ENCODE measurements around the gene EPB41L3. TPM values are rescaled to one million over a fixed set of nuclear protein-coding genes. Genes with fewer than 3 reads are reported as not detected.
A peak's percentile ranks its signal among the peaks of the same experiment; 100 is the strongest.

The EPB41L3 gene
- total RNA-seq, 4 donors from 2014 or later: 9.6 to 37.0 (median 13.5) TPM

- H3K9me3 ChIP-seq: no peaks in the 10 kb centered on the region
- DNase-seq (ENCODE audit: low spot score in 2 of 2): no peak
- no peak overlapping the region for H3K4me3 ChIP-seq
- no peak overlapping the region for H3K27ac ChIP-seq
- H3K36me3 ChIP-seq: no peaks in the 10 kb centered on the region
- TF ChIP-seq POLR2AphosphoS5 (IDR thresholded peaks at IDR 0.05): no peak
- TF ChIP-seq CTCF (IDR thresholded peaks at IDR 0.05): no peak
- TF ChIP-seq EP300 (IDR thresholded peaks at IDR 0.05): no peak
- no peaks in the 10 kb centered on the region for H3K27me3 ChIP-seq
- WGBS: 71% methylated on average over 1 of the region's 1 CpG
- H3K4me1 ChIP-seq: peaks cover 25% of the 10 kb centered on the region
Measured at GRCh38 chr18:5520464-5520863, 23.3 kb downstream of the EPB41L3 start.

GRCh38 chr18:5519448-5520298 is 24.1 kb downstream of the EPB41L3 start:
- WGBS: 51% methylated on average over 10 of the region's 10 CpGs
- no peaks in the 10 kb centered on the region for H3K27me3 ChIP-seq
- peaks cover 25% of the 10 kb centered on the region for H3K4me1 ChIP-seq
- peak overlapping the region; percentile 32 for H3K27ac ChIP-seq
- no peaks in the 10 kb centered on the region for H3K9me3 ChIP-seq
- H3K4me3 ChIP-seq: no peak overlapping the region
- DNase-seq (ENCODE audit: low spot score in 2 of 2): no peak
- no peaks in the 10 kb centered on the region for H3K36me3 ChIP-seq
- TF ChIP-seq POLR2A (IDR thresholded peaks at IDR 0.05) (no peak), POLR2AphosphoS5 (IDR thresholded peaks at IDR 0.05) (no peak), EP300 (IDR thresholded peaks at IDR 0.05) (no peak), CTCF (IDR thresholded peaks at IDR 0.05) (no peak)

- Histone ChIP-seq H3K9me3 (no peaks in the 10 kb centered on the region), H3K27me3 (no peaks in the 10 kb centered on the region), H3K27ac (peak overlapping the region; percentile 32), H3K36me3 (no peaks in the 10 kb centered on the region), H3K4me1 (peaks cover 25% of the 10 kb centered on the region), H3K4me3 (no peak overlapping the region)
- DNase-seq (ENCODE audit: low spot score in 2 of 2): no peak
- 59% methylated on average over 13 of the region's 13 CpGs for WGBS
- no peak for TF ChIP-seq POLR2AphosphoS5 (IDR thresholded peaks at IDR 0.05)
- no peak for TF ChIP-seq CTCF (IDR thresholded peaks at IDR 0.05)
Measured at GRCh38 chr18:5518899-5519371, 24.9 kb downstream of the EPB41L3 start.

- Histone ChIP-seq H3K4me3 (no peak overlapping the region), H3K27me3 (no peaks in the 10 kb centered on the region), H3K27ac (peak overlapping the region; percentile 16), H3K4me1 (peaks cover 25% of the 10 kb centered on the region), H3K36me3 (no peaks in the 10 kb centered on the region), H3K9me3 (no peaks in the 10 kb centered on the region)
- DNase-seq (ENCODE audit: low spot score in 2 of 2): no peak
- WGBS: 84% methylated on average over 10 of the region's 10 CpGs
- no peak for TF ChIP-seq POLR2AphosphoS5 (IDR thresholded peaks at IDR 0.05)
- no peak for TF ChIP-seq POLR2A (IDR thresholded peaks at IDR 0.05)
- TF ChIP-seq EP300 (IDR thresholded peaks at IDR 0.05): no peak
- TF ChIP-seq CTCF (IDR thresholded peaks at IDR 0.05): no peak
Measured at GRCh38 chr18:5518179-5518770, 25.5 kb downstream of the EPB41L3 start.

- TF ChIP-seq POLR2A (IDR thresholded peaks at IDR 0.05): no peak
- no peak for TF ChIP-seq POLR2AphosphoS5 (IDR thresholded peaks at IDR 0.05)
- no peak for TF ChIP-seq EP300 (IDR thresholded peaks at IDR 0.05)
- TF ChIP-seq CTCF (IDR thresholded peaks at IDR 0.05): no peak
- Histone ChIP-seq H3K36me3 (no peaks in the 10 kb centered on the region), H3K27ac (no peak overlapping the region), H3K4me3 (no peak overlapping the region), H3K27me3 (no peaks in the 10 kb centered on the region), H3K4me1 (peaks cover 25% of the 10 kb centered on the region), H3K9me3 (no peaks in the 10 kb centered on the region)
- DNase-seq (ENCODE audit: low spot score in 2 of 2): no peak
- 78% methylated on average over 6 of the region's 6 CpGs for WGBS
Measured at GRCh38 chr18:5516841-5517240, 27.0 kb downstream of the EPB41L3 start.

All from suprapubic skin (tissue), 4 donors.